NCI-H82 treated with DMSO at 0.1 percent for 48 hours (cell line): Measurements from ENCODE around the gene AFF3.

Experiments used
- DNase-seq: peaks from one replicate; lab custom pipeline; 2025; ENCODE audit not compliant: unreplicated experiment; lab: John Stamatoyannopoulos, UW

Gene AFF3

GRCh38 chr2:99725820-99726219, 416.6 kb downstream of the AFF3 start:
- DNase-seq, result no peak

GRCh38 chr2:99722476-99722875, 419.9 kb downstream of the AFF3 start:
- no peak for DNase-seq

GRCh38 chr2:99719102-99719501, 423.3 kb downstream of the AFF3 start:
- DNase-seq, result no peak

- no peak for DNase-seq
Observed at GRCh38 chr2:99715956-99716355, 426.4 kb downstream of the AFF3 start.

- DNase-seq, result no peak
Observed at GRCh38 chr2:99714349-99714748, 428.0 kb downstream of the AFF3 start.

- DNase-seq, result no peak
Observed at GRCh38 chr2:99711144-99711543, 431.2 kb downstream of the AFF3 start.

- DNase-seq, result no peak
Observed at GRCh38 chr2:99710721-99711120, 431.7 kb downstream of the AFF3 start.

- DNase-seq, result no peak
Observed at GRCh38 chr2:99709229-99709628, 433.2 kb downstream of the AFF3 start.

GRCh38 chr2:99708231-99708630, 434.2 kb downstream of the AFF3 start:
- no peak for DNase-seq

- DNase-seq, result no peak
Observed at GRCh38 chr2:99707592-99707991, 434.8 kb downstream of the AFF3 start.

- no peak for DNase-seq
Observed at GRCh38 chr2:99706735-99707134, 435.7 kb downstream of the AFF3 start.

- no peak for DNase-seq
Observed at GRCh38 chr2:99701503-99701902, 440.9 kb downstream of the AFF3 start.

- no peak for DNase-seq
Observed at GRCh38 chr2:99700482-99701398, 441.6 kb downstream of the AFF3 start.

- DNase-seq, result no peak
Observed at GRCh38 chr2:99698896-99699295, 443.5 kb downstream of the AFF3 start.

- no peak for DNase-seq
Observed at GRCh38 chr2:99697811-99698568, 444.4 kb downstream of the AFF3 start.

GRCh38 chr2:99695944-99696253, 446.5 kb downstream of the AFF3 start:
- no peak for DNase-seq

- no peak for DNase-seq
Observed at GRCh38 chr2:99695130-99695943, 447.1 kb downstream of the AFF3 start.

GRCh38 chr2:99694331-99694730, 448.1 kb downstream of the AFF3 start:
- DNase-seq, result no peak

- DNase-seq, result no peak
Observed at GRCh38 chr2:99692785-99693184, 449.6 kb downstream of the AFF3 start.

- no peak for DNase-seq
Observed at GRCh38 chr2:99691926-99692325, 450.5 kb downstream of the AFF3 start.

- no peak for DNase-seq
Observed at GRCh38 chr2:99689145-99689742, 453.1 kb downstream of the AFF3 start.
